ENCODE results near the gene DSTYK.

DSTYK gene

DNA sequence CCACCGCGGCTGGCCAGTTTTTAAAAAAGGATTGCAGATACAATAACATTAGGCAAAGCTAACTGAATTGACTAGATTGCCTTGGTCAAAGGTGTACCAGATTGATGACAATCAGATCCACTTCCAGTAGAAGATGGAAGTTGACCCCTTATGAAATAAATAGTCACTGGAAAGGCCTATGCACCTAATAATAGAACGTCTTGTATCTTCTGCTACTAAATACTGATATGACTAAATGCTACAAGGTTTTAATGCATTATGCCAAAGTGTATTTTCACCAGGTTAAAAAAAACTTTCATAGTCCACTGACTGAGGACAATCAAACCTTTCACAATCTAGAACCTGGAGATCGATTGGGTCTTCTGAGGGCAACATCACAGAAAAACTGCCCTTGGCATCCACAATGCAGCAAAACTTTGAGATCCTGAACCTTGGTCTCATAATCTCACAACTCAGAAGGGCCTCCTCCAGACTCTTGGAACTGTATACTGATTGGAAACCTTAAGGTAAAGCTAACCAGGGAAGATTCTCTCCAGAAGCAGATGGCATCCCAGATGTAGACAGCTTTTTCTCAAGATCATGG is 82.0 kb downstream of the DSTYK start:
- no peak for DNase-seq (ENCODE audit: low read depth in 2 of 2)

DNA sequence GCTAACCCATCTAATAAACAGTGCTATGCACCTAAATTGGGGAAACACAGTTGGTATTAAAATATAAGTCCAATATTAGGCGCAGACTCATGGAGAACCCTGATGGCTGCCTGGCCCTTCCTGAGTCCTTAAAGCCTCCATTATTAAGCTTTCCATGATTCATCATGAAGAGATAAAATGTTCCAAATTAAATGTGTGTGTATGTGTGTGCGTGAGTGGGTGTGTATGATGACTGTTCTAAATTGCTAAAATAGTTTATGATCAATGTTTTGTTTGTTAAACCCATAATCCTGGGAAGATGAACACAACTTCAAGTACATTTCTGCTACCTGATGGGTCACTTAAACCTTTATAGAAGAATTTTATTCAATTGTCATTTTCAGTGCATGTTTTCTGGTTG is 83.5 kb downstream of the DSTYK start:
- no peak for DNase-seq (ENCODE audit: low read depth in 2 of 2)

DNA sequence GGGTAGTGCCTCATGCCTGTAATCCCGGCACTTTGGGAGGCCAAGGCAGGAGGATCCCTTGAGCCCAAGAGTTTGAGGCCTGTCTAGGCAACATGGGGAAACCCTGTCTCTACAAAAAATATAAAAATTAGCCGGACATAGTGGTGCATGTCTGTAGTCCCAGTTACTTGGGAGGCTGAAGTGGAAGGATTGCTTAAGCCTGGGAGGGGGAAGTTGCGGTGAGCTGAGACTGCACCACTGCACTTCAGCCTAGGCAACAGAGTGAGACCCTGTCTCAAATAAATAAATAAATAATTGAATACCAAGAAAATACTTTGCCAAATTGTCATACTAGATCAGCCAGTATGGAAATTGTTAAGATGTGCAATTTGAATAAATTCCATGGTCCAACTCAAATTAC is 83.9 kb downstream of the DSTYK start:
- no peak for DNase-seq (ENCODE audit: low read depth in 2 of 2)

DNA sequence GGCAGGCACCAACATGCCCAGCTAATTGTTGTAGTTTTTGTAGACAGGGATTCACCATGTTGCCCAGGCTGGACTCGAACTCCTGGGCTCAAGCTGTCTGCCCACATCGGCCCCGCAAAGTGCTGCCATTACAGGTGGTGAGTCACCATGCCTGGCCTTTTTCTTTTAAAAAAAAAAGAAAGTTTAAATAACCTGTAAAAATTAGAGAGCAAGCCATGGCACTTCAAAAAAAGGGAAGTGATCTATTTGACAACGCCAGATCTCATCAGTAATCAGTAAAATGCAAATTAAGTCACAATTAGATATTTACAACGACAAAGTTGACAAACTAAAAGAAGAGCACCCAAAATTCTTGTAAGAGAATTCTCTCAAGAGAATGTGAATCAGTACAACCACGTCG is 86.8 kb downstream of the DSTYK start:
- no peak for DNase-seq (ENCODE audit: low read depth in 2 of 2)

DNA sequence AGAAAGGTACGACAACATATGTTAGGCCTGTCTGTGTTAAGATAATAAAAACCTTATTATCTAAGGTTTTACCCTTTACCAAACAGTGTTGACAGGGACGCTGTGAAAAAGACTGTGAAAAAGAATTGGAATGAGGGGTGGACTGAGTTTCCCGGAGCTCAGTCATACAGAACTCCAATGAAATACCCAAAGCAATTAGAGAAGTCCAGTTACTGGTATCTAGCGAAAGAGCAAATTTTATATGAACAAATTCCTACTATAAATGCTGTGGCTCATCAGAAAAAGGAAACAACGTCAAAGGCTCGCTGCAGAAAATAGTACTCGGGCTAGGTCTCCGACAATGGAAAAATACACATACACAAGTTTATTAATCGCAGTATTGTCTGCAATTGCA is 89.0 kb downstream of the DSTYK start:
- no peak for DNase-seq (ENCODE audit: low read depth in 2 of 2)

GRCh38 chr1:205121660-205122488 is 89.6 kb downstream of the DSTYK start, which contains the start of gene RBBP5:
TSS of gene RBBP5 (minus strand) at chr1:205121978. CDS start at chr1:205121873, 105 bp downstream.
- peak; percentile 91 to 92 for DNase-seq (ENCODE audit: low read depth in 2 of 2)

DNA sequence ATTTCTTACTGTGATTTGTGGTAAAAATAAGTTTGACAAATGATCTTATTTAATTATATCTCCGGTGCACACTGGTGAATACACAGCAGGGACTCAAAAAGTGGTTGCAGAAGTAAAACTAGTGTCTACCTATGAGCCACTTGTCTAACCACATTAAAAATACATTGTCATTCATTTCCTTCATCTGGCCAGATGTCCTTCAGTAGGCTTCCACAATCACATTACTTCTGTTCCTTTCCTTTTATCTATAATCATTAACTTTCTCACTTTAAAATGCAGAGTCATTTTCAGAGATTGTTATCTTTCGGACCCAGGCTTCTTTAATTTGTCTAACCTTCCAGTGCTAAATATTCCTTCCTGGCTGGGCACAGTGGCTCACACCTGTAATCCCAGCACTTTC is 92.8 kb downstream of the DSTYK start:
- no peak for DNase-seq (ENCODE audit: low read depth in 2 of 2)

GRCh38 chr1:205111354-205111753 is 100.1 kb downstream of the DSTYK start:
- no peak for DNase-seq (ENCODE audit: low read depth in 2 of 2)

- DNase-seq (ENCODE audit: low read depth in 2 of 2), result no peak
These were observed 101.8 kb downstream of the DSTYK start for GRCh38 chr1:205109711-205110110.

GRCh38 chr1:205109269-205109668 is 102.2 kb downstream of the DSTYK start:
- no peak for DNase-seq (ENCODE audit: low read depth in 2 of 2)

DNA sequence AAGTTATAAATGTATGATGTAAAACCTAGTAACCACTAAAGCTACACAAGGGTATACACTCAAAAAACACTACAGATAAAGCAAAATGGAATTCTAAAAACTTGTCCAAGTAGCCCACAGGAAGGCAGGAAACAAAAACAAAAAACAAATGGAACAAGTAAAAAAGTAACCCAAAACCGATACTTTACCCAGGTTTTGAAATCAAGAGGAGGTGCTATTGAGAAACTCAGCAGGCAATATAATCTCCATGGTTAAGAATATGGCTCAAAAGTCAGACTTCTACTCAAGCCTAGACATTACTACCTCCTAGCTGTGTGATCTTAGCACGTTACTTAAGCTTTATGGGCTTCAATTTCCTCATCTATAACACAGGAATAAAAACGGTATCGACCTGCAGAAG is 103.0 kb downstream of the DSTYK start:
- no peak for DNase-seq (ENCODE audit: low read depth in 2 of 2)

DNA sequence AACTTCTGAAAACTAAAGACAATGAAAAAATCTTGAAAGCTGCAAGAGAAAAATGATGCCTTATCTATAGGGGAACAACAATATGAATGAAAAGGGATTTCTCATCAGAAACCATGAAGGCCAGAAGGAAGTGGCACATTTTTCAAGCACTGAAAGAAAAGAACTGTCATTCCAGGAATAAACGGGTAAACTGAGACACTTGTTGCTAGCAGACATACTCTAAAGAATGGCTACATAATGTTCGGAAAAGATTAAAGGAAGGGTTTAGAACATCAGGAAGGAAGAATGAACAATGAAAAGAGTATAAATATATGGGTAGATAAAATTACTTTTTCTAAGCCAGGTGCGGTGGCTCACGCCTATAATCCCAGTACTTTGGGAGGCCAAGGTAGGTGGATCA is 104.2 kb downstream of the DSTYK start:
- DNase-seq (ENCODE audit: low read depth in 2 of 2), result no peak

GRCh38 chr1:205102404-205102803 is 109.1 kb downstream of the DSTYK start:
- no peak for DNase-seq (ENCODE audit: low read depth in 2 of 2)

GRCh38 chr1:205098242-205098641 is 113.3 kb downstream of the DSTYK start:
- DNase-seq (ENCODE audit: low read depth in 2 of 2), result no peak

- DNase-seq (ENCODE audit: low read depth in 2 of 2), result no peak
These were observed 116.1 kb downstream of the DSTYK start for GRCh38 chr1:205095422-205095821.

All from activated CD8-positive, alpha-beta memory T cell treated with anti-CD3 and anti-CD28 coated beads for 4 hours (primary cell).